CD14-positive monocyte (primary cell): Measurements from ENCODE around the gene TAPT1. TPM values are rescaled to one million over a fixed set of nuclear protein-coding genes. Genes with fewer than 3 reads are reported as not detected.

Experiments
- DNase-seq, 3 donors: peaks; one replicate each; pipeline ENCODE4 v3.0.0-alpha.2; 2011 to 2022
- H2AFZ ChIP-seq: 2 replicates; pipeline ENCODE4 v1.6.0; 2012; ENCODE audit warnings: mild to moderate bottlenecking, low read depth, low read length, inconsistent platforms; ENCODE audit not compliant: insufficient read depth, poor library complexity, severe bottlenecking
- H3K27ac ChIP-seq, 2 donors: 1 replicate in 1 of 2; 2 replicates in 1 of 2; pipeline ENCODE4 v1.5.1; 2012 to 2013; ENCODE audit warnings: low read length in 2 of 2, control low read depth in 1 of 2, inconsistent platforms in 1 of 2, low read depth in 1 of 2, mild to moderate bottlenecking in 1 of 2
- H3K27me3 ChIP-seq, 2 donors: one replicate each; pipeline versions ENCODE4 v1.6.0 to v1.6.1; 2011 to 2013; ENCODE audit warnings: low read length in 2 of 2; ENCODE audit not compliant: control insufficient read depth in 2 of 2, insufficient read depth in 2 of 2
- H3K36me3 ChIP-seq, 2 donors: replicated peaks in 1 of 2; 1 replicate in 1 of 2; 2 replicates in 1 of 2; pipeline versions ENCODE4 v1.5.1 to v1.6.1; 2012 to 2013; ENCODE audit warnings: low read length in 2 of 2, control low read depth in 1 of 2, inconsistent platforms in 1 of 2, mild to moderate bottlenecking in 1 of 2; ENCODE audit not compliant: insufficient read depth in 2 of 2, control insufficient read depth in 1 of 2
- H3K4me1 ChIP-seq, 2 donors: 1 replicate in 1 of 2; 2 replicates in 1 of 2; pipeline versions ENCODE4 v1.5.1 to v1.6.1; 2012 to 2013; ENCODE audit warnings: low read length in 2 of 2, control low read depth in 1 of 2, inconsistent platforms in 1 of 2, mild to moderate bottlenecking in 1 of 2, moderate library complexity in 1 of 2; ENCODE audit not compliant: insufficient read depth in 2 of 2, control insufficient read depth in 1 of 2
- H3K4me2 ChIP-seq: replicated peaks from 2 replicates; pipeline ENCODE3; 2012; ENCODE audit warnings: low read length, moderate library complexity, mild to moderate bottlenecking; ENCODE audit not compliant: poor library complexity, severe bottlenecking; ENCODE audit errors: extremely low read depth
- H3K4me3 ChIP-seq, 3 experiments: fragments of 200-600 bp in 1 of 3; sonication (generic) in 1 of 3; replicated peaks in 1 of 3; 1 replicate in 2 of 3; 2 replicates in 1 of 3; pipeline ENCODE4 v1.5.1; 2011 to 2013; ENCODE audit warnings: low read length in 3 of 3, mild to moderate bottlenecking in 3 of 3, control low read depth in 2 of 3, low read depth in 2 of 3, inconsistent platforms in 1 of 3, moderate library complexity in 1 of 3
- H3K79me2 ChIP-seq: 2 replicates; pipeline ENCODE4 v1.6.0; 2012; ENCODE audit warnings: mild to moderate bottlenecking, control low read depth, inconsistent platforms, low read length, moderate library complexity; ENCODE audit not compliant: insufficient read depth
- H3K9ac ChIP-seq: 2 replicates; pipeline ENCODE4 v1.6.0; 2017; ENCODE audit warnings: low read length, mild to moderate bottlenecking; ENCODE audit not compliant: insufficient read depth, poor library complexity, severe bottlenecking
- H3K9me3 ChIP-seq, 2 donors: replicated peaks in 1 of 2; 1 replicate in 1 of 2; 2 replicates in 1 of 2; pipeline versions ENCODE4 v1.5.1 to v1.6.1; 2012 to 2013; ENCODE audit warnings: low read length in 2 of 2, control low read depth in 1 of 2; ENCODE audit not compliant: control insufficient read depth in 1 of 2, insufficient read depth in 1 of 2
- H4K20me1 ChIP-seq: 2 replicates; pipeline ENCODE4 v1.6.0; 2012; ENCODE audit warnings: mild to moderate bottlenecking, low read length, control low read depth, moderate library complexity; ENCODE audit not compliant: insufficient read depth
- H3K27ac Mint-ChIP-seq, 7 donors: one replicate each; pipeline ENCODE4 v1.8.0; 2020; ENCODE audit warnings: mild to moderate bottlenecking in 7 of 7, mixed read lengths in 7 of 7, moderate library complexity in 6 of 7, inconsistent platforms in 2 of 7
- H3K27me3 Mint-ChIP-seq, 3 donors: one replicate each; pipeline ENCODE4 v1.8.0; 2021 to 2022; ENCODE audit warnings: low read depth in 3 of 3, mild to moderate bottlenecking in 3 of 3, mixed read lengths in 3 of 3, moderate library complexity in 3 of 3, inconsistent platforms in 1 of 3
- H3K36me3 Mint-ChIP-seq, 2 donors: one replicate each; pipeline ENCODE4 v1.8.0; 2020; ENCODE audit warnings: mixed read lengths in 2 of 2, inconsistent platforms in 1 of 2, mild to moderate bottlenecking in 1 of 2
- H3K4me1 Mint-ChIP-seq: one replicate; pipeline ENCODE4 v1.8.0; 2020; ENCODE audit warnings: mild to moderate bottlenecking, mixed read lengths
- H3K4me3 Mint-ChIP-seq, 2 donors: one replicate each; pipeline ENCODE4 v1.8.0; 2020; ENCODE audit warnings: mild to moderate bottlenecking in 2 of 2, mixed read lengths in 2 of 2, moderate library complexity in 1 of 2
- H3K9me3 Mint-ChIP-seq, 7 donors: one replicate each; pipeline ENCODE4 v1.8.0; 2020 to 2022; ENCODE audit warnings: mixed read lengths in 7 of 7, mild to moderate bottlenecking in 6 of 7, moderate library complexity in 6 of 7, inconsistent platforms in 2 of 7
- CTCF ChIP-seq: fragments of 200-600 bp; IDR thresholded peaks from one replicate; pipeline ENCODE4 v1.8.0; 2022; ENCODE audit warnings: antibody characterized with exemption, mild to moderate bottlenecking
- WGBS: methylation state at CpG from one replicate; pipeline ENCODE4 v1.1.5; 2013; ENCODE audit warnings: missing lambda C conversion rate; ENCODE audit not compliant: insufficient coverage; 5-methylcytosine and 5-hydroxymethylcytosine counted together
- intact Hi-C, 2 donors: fragments of 100-400 bp; cut with micrococcal nuclease; formaldehyde crosslinking; loops; one replicate each; pipeline versions ENCODE4 v1.15.0 to v1.15.1; 2023
- polyA minus RNA-seq: library from RNA; depleted of rRNA, polyadenylated mRNA; stranded (reverse); fragments of >200 nt; gene quantifications from 2 replicates; pipeline ENCODE4 v1.2.3, GENCODE V29; 2012
- polyA plus RNA-seq, 3 donors: library from polyadenylated mRNA; depleted of rRNA in 1 of 3; unstranded in 2 of 3; stranded (reverse) in 1 of 3; fragments of 300-500 nt in 2 of 3; fragments of >200 nt in 1 of 3; fragmentation: Illumina TruSeq in 2 of 3; gene quantifications; 1 replicate in 2 of 3; 2 replicates in 1 of 3; pipeline ENCODE4 v1.2.3, GENCODE V29; 2012 to 2021
- total RNA-seq, 12 experiments: library from RNA in 1 of 12; stranded (reverse) in 1 of 12; fragments of 120-200 nt in 1 of 12; gene quantifications; one replicate each; pipeline ENCODE4 v1.2.4 and lab custom pipeline; 2013 to 2026; ENCODE audit warnings: mixed read lengths in 6 of 12, inconsistent platforms in 1 of 12

Gene TAPT1
- 31.8 TPM for total RNA-seq (2013)
- polyA plus RNA-seq: 10 to 100 TPM; 15.2 to 18.4 (median 16.0) TPM
- polyA minus RNA-seq: 10.4 TPM in 2 replicates
- total RNA-seq (lab: John Stamatoyannopoulos, UW): 25.1 to 66.9 (median 41.8) reads per million in 11 experiments

- Mint-ChIP-seq H3K27me3 (peaks cover 0 to 2% (median 0%) of the 10 kb centered on the region in 3 donors), H3K9me3 (peaks cover 0 to 3% (median 0%) of the 10 kb centered on the region in 7 donors), H3K36me3 (no peaks in the 10 kb centered on the region), H3K4me3 (peak within 1 kb of the TSS; percentile 96), H3K27ac (peak within 1 kb of the TSS; percentile 91 to 98 (median 96)), H3K4me1 (peaks cover 50% of the 10 kb centered on the region)
- peak within 1 kb of the TSS; percentile 85 to 99 (median 93) for H3K4me3 ChIP-seq
- DNase-seq: peak; percentile 42 to 68 (median 67)
- peak within 1 kb of the TSS; percentile 92 to 95 for H3K27ac ChIP-seq
- no peak for TF ChIP-seq CTCF
- H4K20me1 ChIP-seq: peaks cover 21% of the 10 kb centered on the region
- H3K27me3 ChIP-seq: no peaks in the 10 kb centered on the region
- H3K36me3 ChIP-seq: no peaks in the 10 kb centered on the region
- intact Hi-C loops: no loop called here
- H3K9ac ChIP-seq: peak within 1 kb of the TSS; percentile 82
- no peaks in the 10 kb centered on the region for H3K9me3 ChIP-seq
- H3K4me2 ChIP-seq: peak within 1 kb of the TSS; percentile 97
- peaks cover 70% of the 10 kb centered on the region for H3K79me2 ChIP-seq
- H3K4me1 ChIP-seq: peaks cover 42 to 60% of the 10 kb centered on the region in 2 donors
- WGBS: under 1% methylated on average over 143 of the region's 143 CpGs
- H2AFZ ChIP-seq: peak within 1 kb of the TSS; percentile 95
Measured at GRCh38 chr4:16225863-16226815, at the start of gene TAPT1. TAPT1 (minus strand) TSS chr4:16226471; CDS start chr4:16226457, 14 bp downstream.

GRCh38 chr4:16271411-16271810 lies 45.1 kb upstream of the TAPT1 start:
- H4K20me1 ChIP-seq: no peaks in the 10 kb centered on the region
- Mint-ChIP-seq H3K4me1 (peaks cover 32% of the 10 kb centered on the region), H3K9me3 (peaks cover 3 to 10% (median 5%) of the 10 kb centered on the region in 7 donors), H3K36me3 (peaks cover 2 to 4% of the 10 kb centered on the region in 2 donors), H3K27me3 (no peaks in the 10 kb centered on the region), H3K4me3 (peak overlapping the region in 1 of 2 donors; percentile 53), H3K27ac (peak overlapping the region in 4 of 7 donors; percentile 40 to 88 (median 82))
- H3K4me3 ChIP-seq: peak overlapping the region in 1 of 3 experiments; percentile 49
- peaks cover 0 to 4% of the 10 kb centered on the region in 2 donors for H3K9me3 ChIP-seq
- peak in 2 of 3 donors; percentile 10 to 19 for DNase-seq
- no peaks in the 10 kb centered on the region for H3K27me3 ChIP-seq
- no peaks in the 10 kb centered on the region for H3K79me2 ChIP-seq
- WGBS: no CpG with 5 or more reads among the region's 4 CpGs
- intact Hi-C loops: no loop called here
- H2AFZ ChIP-seq: no peak overlapping the region
- no peak overlapping the region for H3K9ac ChIP-seq
- no peak for TF ChIP-seq CTCF
- H3K27ac ChIP-seq: peak overlapping the region in 1 of 2 donors; percentile 67
- H3K4me2 ChIP-seq: peak overlapping the region; percentile 64
- H3K36me3 ChIP-seq: no peaks in the 10 kb centered on the region
- H3K4me1 ChIP-seq: peaks cover 30 to 36% of the 10 kb centered on the region in 2 donors
